Right ventricle myocardium inferior (tissue), 1 donor: ENCODE data around the gene CCL11. TPM values are rescaled to one million over a fixed set of nuclear protein-coding genes. Genes with fewer than 3 reads are reported as not detected.
"Not testable (repeated sequence)": the region's sequence is repeated elsewhere in the genome, so short reads cannot be mapped to it uniquely, and the experiment has no call there.

Experiments
- ATAC-seq: fragments of 200-7000 bp; cut with Tn5 transposase; one replicate; pipeline ENCODE4 v1.9.1; 2020; ENCODE audit warnings: mild to moderate bottlenecking, moderate library complexity
- DNase-seq: peaks from one replicate; pipeline ENCODE4 v3.0.0; 2021; ENCODE audit errors: missing footprints
- intact Hi-C: fragments of 100-400 bp; cut with DNase I; formaldehyde crosslinking; loops from one replicate; pipeline ENCODE4 v1.11.0; 2022
- total RNA-seq: library from RNA; stranded (reverse); fragmentation: NEBNext Ultra II Directional; extraction: Animal tissue kit (Norgen Biotek cat#: 25700); gene quantifications from one replicate; pipeline ENCODE4 v1.2.1, GENCODE V29; 2021
- donor health status: DM: no; HTN: yes; CAD: no; lungs with severe emphysema.

Gene CCL11
- total RNA-seq, 1 donor from 2014 or later = 5.4 TPM

DNA sequence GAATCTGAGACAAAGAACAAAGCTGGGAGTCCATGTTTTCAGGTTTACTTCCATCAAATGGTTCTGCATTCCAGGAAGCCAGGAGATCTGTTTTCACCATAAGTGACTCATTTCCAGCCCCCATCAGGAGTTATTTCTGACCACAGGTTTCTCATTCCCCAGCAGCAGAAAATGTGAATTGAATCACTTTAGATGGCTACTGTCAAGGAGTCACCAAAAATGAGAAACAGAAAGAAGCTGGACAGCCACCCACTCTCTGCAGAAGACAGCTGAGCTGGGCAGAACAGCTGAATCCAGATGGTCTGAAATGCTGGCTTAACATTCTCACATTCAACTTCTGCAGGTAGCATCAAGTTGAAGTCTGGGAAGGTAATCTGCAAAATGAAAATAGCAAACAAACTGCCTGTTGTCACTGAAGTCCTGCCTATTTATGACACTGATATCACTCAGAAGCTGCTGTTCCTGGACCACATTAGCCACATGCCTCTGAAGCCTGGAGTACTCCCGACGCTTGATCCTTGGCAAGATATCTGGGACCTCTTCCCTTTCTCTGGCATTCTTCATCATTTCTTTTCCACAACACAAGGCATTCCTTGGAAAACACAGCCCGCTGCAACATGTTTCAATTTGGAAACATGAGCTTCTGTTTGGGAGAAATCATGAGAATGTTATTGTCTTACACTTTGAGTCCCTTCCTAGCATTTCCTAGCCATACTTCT is 15.3 kb downstream of the CCL11 start:
- ATAC-seq (peak; percentile 57), DNase-seq (no peak)
- intact Hi-C loops = loop anchor here (2.0 kb wide), 1 partner anchor 66 kb away; no protein-coding TSS in a partner anchor

DNA sequence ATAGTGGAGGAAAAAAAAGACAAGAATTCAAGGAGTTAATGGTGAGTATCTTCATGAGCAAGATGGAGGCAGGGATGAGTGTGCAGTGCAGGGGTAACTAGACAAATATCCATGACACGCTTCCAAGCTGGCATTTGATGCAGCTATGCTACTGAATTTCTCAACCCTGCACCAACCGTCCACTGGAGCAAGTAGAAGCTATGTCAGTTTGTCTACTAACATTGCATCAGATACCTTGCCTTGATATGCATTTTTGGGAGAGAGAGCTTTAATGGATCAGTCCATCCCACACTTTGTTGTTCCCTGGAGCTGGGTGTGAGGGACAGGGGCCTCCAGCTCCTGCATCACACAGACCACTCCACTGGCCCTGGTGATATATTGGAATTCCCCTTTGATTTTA is 16.4 kb downstream of the CCL11 start:
- intact Hi-C loops = loop anchor here (2.0 kb wide), 1 partner anchor 67 kb away; no protein-coding TSS in a partner anchor
- no peak for DNase-seq
- ATAC-seq = no peak

DNA sequence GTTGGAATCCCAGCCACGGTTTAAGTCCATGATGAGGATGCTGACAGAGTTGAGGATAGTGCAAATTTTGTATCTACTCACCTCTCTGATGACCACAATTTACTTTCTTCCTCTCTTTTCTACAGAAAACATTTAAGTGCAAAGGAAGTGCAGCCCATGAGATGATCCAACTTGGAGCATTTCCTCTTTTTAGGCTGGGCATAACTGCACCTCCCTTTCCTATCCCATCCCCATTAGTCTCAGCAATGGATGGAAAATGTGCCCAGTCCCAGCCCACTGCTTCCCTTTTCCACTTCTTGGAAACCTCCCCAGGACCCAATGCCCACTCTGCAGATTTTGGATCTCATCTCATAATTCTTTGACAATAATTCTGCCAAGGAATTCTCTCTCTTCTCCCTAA is 17.1 kb downstream of the CCL11 start:
- intact Hi-C loops = no loop called here
- ATAC-seq (no peak), DNase-seq (no peak)

DNA sequence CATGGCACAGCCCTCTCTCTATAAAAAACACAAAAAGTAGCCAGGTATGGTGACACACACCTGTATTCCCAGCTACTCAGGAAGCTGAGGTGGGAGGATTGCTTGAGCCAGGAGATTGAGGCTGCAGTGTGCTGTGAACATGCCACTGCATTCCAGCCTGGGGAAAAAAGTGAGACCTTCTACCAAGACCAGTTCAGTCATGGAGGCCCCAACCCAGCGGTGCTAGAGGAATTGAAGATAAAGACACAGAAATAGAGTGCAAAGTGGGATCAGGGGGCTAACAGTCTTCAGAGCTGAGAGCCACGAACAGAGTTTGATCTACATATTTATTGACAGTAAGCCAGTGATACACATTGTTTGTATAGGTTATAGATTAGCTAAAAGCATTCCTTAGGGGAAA is 18.1 kb downstream of the CCL11 start:
- intact Hi-C loops = loop anchor here (2.0 kb wide), 1 partner anchor 19 kb away; the partner anchor contains the start of gene CCL11
- ATAC-seq (no peak), DNase-seq (no peak)

DNA sequence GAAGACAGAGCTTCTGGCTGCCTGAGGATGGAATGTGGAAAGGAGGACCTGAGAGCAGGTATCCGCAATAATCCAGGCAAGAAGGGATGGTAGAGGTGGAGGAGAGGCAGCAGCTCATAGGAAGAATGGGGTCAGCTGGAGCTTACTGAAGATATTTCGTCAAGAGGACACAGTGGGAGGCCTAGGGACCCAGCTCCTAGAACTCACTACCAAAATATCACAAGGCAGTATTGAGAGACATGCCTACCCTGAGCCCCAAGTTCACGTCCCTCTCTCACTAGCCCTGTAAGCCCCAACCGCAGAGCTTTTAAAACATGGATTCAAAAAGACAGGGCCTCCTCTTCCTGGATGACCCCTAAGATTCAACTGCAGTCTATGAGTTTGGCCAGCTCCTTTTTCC is 19.5 kb downstream of the CCL11 start:
- ATAC-seq (no peak), DNase-seq (no peak)
- intact Hi-C loops = loop anchor here (2.0 to 5.0 kb wide), 3 partner anchors 20 to 57 kb away; partner anchors contain the start of genes CCL1 and CCL11

DNA sequence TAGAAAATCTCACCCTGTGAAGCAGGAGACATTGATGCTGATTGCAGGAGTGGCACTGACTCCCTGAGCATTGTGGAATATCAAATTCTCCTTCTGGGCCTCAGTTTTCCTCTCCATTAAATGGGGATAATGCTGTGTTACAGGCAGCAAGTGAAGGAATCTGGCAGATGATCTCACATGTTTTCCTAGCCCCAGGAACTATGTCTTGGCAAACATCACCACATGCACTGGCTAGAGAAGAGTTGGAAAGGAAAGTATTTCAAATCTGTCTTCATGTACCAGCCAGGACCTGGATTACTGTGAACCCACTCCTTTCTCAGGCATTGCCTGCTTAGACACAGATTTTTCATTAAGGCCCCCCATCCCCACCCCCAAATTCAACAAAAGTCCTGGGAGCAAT is 20.1 kb downstream of the CCL11 start:
- ATAC-seq (no peak), DNase-seq (no peak)
- intact Hi-C loops = loop anchor here (2.0 to 5.0 kb wide), 4 partner anchors 21 to 105 kb away; partner anchors contain the start of genes CCL1 and CCL11

DNA sequence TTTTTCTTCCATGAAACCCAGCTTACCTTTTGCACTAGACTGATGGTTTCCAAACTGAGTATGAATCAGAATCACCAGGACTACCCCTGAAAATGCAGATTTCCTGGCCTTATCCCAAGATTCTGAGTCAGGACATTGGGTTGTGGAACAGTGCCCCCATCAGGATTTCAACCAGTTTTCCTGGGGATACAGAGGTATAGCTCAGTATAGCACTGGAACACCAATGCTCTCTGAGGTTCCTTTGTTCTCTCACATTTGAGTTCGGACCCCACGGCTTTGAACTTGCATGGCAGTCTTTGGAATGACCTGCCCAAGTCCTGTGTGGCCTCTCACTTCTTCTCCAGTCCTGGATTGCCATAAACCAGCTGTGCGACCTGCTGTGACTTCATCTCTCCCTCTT is 20.9 kb downstream of the CCL11 start:
- DNase-seq (no peak), ATAC-seq (peak; percentile 73)
- intact Hi-C loops = loop anchor here (2.0 to 5.0 kb wide), 3 partner anchors 54 to 106 kb away; partner anchors contain the start of gene CCL1

DNA sequence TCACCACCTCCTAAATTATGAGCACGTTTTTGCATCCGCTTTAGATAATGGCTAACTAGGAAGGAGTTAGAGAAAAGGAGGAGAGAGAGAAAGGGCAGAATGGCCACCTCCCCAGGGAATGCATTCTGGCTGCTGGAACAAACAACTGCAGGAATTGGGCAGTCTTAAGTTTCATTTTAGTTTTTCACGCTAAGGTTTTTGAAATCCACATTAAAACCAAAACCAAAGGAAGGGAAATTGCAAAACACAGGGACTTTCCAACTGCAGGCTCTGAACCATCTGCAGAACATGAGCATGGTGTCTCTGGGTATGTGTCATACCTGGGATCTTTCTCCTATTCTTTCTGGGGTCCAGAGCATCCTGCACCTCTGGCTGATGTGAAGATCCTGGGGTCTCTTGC is 21.6 kb downstream of the CCL11 start:
- DNase-seq (peak; percentile 73), ATAC-seq (peak; percentile 63)
- intact Hi-C loops = loop anchor here (2.0 to 5.0 kb wide), 3 partner anchors 55 to 106 kb away; partner anchors contain the start of gene CCL1

DNA sequence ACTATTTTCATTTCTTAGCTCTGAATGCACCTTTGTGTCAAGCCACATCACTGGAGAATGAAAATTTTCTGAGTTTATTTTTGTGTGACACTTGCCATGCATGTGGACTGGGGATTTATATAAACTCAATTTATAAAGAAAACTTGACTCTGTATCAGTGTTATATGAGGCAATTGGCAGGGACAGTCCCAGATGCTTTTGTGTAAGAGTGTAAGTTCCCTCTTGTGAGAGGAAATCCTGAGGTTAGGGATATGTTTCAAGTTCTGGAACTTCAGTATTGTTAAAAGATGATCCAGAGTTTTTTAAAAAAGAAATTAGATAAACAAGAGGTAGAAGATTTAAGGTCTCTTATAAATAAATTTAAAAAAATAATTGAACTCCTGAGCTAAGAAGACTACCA is 22.8 kb downstream of the CCL11 start:
- no peak for ATAC-seq
- no peak for DNase-seq
- intact Hi-C loops = loop anchor here (2.0 to 5.0 kb wide), 3 partner anchors 54 to 68 kb away; partner anchors contain the start of gene CCL1

DNA sequence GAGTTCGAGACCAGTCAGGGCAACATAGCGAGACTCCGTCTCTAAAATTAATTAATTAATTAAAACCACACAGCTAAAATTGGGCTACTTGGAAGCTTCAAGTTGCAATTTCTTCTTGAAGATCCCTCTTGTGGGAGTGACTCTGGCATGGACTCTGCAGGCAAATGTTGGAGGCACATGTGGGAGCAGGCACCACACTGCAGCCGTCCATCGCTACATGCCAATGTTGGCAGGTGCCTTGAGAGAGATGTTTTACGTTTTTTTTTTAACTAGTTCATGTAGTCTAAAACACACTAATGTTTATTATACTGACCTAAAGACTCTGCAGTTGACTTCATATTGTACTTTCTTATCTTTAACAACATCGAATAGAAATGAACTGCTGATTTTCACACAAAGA is 25.7 kb downstream of the CCL11 start:
- intact Hi-C loops = no loop called here
- ATAC-seq = no peak
- no peak for DNase-seq

DNA sequence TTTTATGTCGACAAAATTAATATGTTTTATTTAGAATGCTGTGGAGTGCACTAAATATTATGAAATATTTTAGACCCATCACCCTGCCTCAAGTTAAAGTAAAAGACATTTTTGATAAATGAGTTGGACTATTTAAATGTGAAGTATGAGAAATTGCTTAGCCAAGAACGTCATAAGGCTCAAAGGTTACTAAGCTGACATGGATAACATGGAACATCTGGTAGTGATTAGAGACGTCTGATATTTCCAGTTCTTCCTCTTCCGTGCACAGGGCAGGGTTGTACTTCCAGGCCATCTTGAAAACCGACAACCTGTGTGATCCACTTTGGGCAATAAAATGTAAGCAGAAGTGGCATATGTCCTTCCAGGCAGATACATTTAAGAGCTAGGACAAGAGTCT is 26.5 kb downstream of the CCL11 start:
- DNase-seq (no peak), ATAC-seq (peak; percentile 82)
- intact Hi-C loops = no loop called here

DNA sequence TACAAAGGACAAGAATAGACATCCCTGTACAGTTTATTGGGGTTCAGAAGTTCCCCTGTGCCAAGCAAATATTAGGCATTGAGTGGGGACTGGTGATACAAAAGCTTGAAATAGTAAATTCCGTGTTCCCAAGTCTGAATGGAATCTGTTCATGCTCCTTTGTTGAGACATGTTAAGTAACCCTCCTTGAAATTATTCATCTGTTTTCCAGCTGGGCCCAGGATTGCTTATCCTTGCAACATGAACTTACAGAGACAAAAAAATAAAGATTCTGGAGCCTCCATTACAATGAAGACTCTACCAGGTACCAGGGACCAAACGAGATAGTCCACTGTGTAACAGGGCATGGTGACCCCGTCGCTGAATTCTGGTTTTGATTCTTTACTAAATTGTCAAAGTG is 27.6 kb downstream of the CCL11 start:
- intact Hi-C loops = no loop called here
- ATAC-seq (peak; percentile 69), DNase-seq (no peak)

DNA sequence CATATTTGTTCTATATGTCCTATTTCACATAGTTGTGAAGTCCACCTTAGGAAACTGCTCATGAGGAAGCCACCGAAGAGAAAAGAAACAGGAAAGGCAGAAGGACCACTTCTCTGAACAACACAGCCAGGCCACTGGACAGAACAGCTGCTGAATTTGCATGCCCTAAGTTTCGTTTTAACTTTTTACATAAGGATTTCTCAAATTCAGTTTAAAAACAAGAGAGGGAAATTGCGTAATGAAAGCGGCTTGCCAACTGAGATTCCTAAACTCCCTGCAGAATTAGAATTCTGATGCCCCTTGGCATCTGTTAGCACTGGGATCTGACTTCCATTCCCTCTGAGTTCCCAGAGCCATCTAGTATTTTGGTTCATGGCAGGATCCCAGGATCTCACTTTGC is 28.7 kb downstream of the CCL11 start:
- DNase-seq (no peak), ATAC-seq (peak; percentile 72)
- intact Hi-C loops = no loop called here

DNA sequence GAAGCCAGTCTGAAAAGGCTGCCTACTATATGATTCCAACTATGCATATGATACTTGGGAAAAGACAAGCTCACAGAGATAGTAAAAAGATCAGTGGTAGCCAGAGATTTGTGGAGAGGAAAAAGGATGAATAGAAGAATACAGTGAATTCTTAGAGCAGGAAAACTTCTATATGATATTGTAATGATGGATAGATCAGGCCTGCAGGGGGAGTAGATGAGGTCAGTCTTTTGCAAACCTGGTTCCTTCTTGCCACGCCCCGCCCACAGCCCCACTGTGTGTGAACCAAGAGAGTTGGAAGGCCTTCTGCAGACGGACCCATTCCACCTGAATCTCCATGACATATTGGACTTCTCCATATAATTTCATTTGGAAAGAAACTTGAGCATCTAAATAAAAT is 32.9 kb downstream of the CCL11 start:
- intact Hi-C loops = no loop called here
- ATAC-seq (no peak), DNase-seq (no peak)

DNA sequence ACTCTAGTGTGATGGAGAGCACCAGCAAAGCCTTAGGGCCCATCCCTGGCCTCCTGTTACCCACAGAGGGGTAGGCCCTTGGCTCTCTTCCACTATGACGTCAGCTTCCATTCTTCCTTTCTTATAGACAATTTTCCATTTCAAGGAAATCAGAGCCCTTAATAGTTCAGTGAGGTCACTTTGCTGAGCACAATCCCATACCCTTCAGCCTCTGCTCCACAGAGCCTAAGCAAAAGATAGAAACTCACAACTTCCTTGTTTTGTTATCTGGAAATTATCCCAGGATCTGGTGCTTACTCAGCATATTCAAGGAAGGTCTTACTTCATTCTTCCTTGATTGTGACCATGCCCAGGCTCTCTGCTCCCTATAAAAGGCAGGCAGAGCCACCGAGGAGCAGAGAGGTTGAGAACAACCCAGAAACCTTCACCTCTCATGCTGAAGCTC is 33.5 kb downstream of the CCL11 start, which contains the start of gene CCL8:
TSS of gene CCL8 (plus strand) at position 397 of the 445 bp plus-strand sequence. CDS start 67 bp downstream, outside the sequence.
- ATAC-seq = peak; percentile 38
- intact Hi-C loops = no loop called here
- DNase-seq = no peak

DNA sequence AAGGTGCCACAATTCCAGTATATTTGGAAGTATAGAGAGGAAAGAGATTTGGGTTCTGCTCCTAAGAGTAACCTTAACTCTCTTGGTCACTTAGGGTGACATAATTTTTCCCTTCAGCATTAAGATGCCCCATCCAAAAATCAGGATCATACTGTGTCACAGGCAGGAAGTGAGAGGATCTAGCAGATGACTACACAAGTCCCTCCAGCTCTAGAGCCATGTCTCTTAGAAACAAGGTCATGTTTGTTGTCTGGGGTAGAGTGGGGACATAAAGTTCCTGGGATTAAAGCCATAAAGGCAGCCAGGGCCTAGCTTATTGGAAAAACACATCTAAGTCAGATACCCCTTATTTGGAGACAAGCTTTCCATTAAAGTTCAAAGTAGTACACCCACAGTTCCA is 36.4 kb downstream of the CCL11 start:
- DNase-seq = no peak
- intact Hi-C loops = no loop called here
- peak; percentile 66 for ATAC-seq

DNA sequence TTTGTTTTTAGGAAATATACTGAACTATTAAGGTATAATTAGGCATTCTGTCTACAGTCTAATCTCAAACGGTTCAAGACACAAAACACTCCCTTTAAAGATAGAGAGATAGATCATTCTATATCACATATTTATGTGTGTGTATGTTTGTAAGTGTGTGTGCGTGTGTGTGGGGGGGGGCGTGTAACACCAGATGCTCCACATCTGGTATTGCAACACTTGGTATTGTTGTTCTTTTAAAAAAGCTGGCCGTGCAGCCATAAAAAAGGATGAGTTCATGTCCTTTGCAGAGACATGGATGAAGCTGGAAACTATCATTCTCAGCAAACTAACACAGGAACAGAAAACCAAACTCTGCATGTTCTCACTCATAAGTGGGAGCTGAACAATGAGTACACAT is 42.0 kb downstream of the CCL11 start:
- DNase-seq, intact Hi-C loops: not testable (repeated sequence)
- ATAC-seq = peak; percentile 52

DNA sequence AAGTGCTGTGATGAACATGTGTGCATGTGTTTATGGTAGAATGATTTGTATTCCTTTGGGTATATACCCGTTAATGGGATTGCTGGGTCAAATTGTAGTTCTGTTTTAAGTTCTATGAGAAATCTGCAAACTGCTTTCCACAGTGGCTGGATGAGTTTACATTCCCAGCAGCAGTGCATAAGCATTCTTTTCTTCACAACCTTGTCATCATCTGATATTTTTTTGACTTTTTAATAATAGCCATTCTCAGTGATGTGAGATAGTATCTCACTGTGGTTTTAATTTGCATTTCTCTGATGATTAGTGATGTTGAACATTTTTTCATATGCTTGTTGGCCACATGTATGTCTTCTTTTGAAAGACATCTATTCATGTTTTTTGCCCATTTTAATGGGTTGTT is 52.2 kb downstream of the CCL11 start:
- intact Hi-C loops = no loop called here
- no peak for DNase-seq
- ATAC-seq = no peak
